H1 (cell line): ENCODE measurements around the gene FBXO8. TPM values are rescaled to one million over a fixed set of nuclear protein-coding genes. Genes with fewer than 3 reads are reported as not detected.

Source experiments
- CTCF ChIA-PET: fragments of 300-600 bp; sonication (Branson Sonifier 250); formaldehyde crosslinking; loops from one replicate; lab custom pipeline; 2021; ENCODE audit not compliant: partially characterized antibody; lab: Charles Lee
- POLR2A ChIA-PET: fragments of 300-600 bp; sonication (Branson Sonifier 250); formaldehyde crosslinking; loops from one replicate; lab custom pipeline; 2021; ENCODE audit warnings: inconsistent platforms; ENCODE audit not compliant: partially characterized antibody; lab: Charles Lee
- DNase-seq, 2 experiments: peaks; one replicate each; pipeline versions ENCODE4 v3.0.0 to v3.0.0-alpha.2; 2010 to 2022; ENCODE audit warnings: low spot score in 2 of 2, low read depth in 1 of 2, mixed read lengths in 1 of 2
- FAIRE-seq: peaks from 2 replicates; lab custom pipeline; 2011; peaks lifted over from hg19 to GRCh38; lab: Jason Lieb, UNC
- H2AFZ ChIP-seq: 2 replicates; pipeline ENCODE4 v1.8.1; 2012; ENCODE audit warnings: low read length, inconsistent platforms
- H2AK5ac ChIP-seq: 2 replicates; pipeline ENCODE4 v1.6.1; 2013; ENCODE audit warnings: low read depth, low read length
- H2BK120ac ChIP-seq: replicated peaks from 2 replicates; pipeline ENCODE3; 2013; ENCODE audit warnings: low read depth, low read length, inconsistent platforms
- H2BK12ac ChIP-seq: 2 replicates; pipeline ENCODE4 v1.6.1; 2013; ENCODE audit warnings: low read depth, low read length
- H2BK15ac ChIP-seq: 2 replicates; pipeline ENCODE4 v1.6.1; 2013; ENCODE audit warnings: low read length
- H2BK20ac ChIP-seq: 2 replicates; pipeline ENCODE4 v1.6.1; 2013; ENCODE audit warnings: low read length
- H2BK5ac ChIP-seq: 2 replicates; pipeline ENCODE4 v1.6.1; 2013; ENCODE audit warnings: low read depth, low read length
- H3K14ac ChIP-seq: 2 replicates; pipeline ENCODE4 v1.6.1; 2013; ENCODE audit warnings: inconsistent platforms; ENCODE audit not compliant: insufficient read length
- H3K18ac ChIP-seq: 2 replicates; pipeline ENCODE4 v1.6.1; 2013; ENCODE audit warnings: low read length; ENCODE audit errors: extremely low read depth
- H3K23ac ChIP-seq: 2 replicates; pipeline ENCODE4 v1.6.1; 2013; ENCODE audit warnings: inconsistent platforms; ENCODE audit not compliant: insufficient read length
- H3K23me2 ChIP-seq: 2 replicates; pipeline ENCODE4 v1.6.1; 2013; ENCODE audit warnings: low read depth, low read length
- H3K27ac ChIP-seq: 2 replicates; pipeline ENCODE4 v1.6.1; 2011; ENCODE audit warnings: low read depth, low read length, inconsistent platforms
- H3K27me3 ChIP-seq, 4 experiments: replicated peaks in 1 of 4; 1 replicate in 1 of 4; 2 replicates in 3 of 4; pipeline versions ENCODE4 v1.6.1 to v1.8.1; 2011 to 2013; ENCODE audit warnings: low read length in 3 of 4, mild to moderate bottlenecking in 3 of 4, inconsistent platforms in 2 of 4, mixed read lengths in 2 of 4, moderate library complexity in 1 of 4; ENCODE audit not compliant: control insufficient read depth in 3 of 4, insufficient read depth in 3 of 4; ENCODE audit errors: extremely low read depth in 1 of 4
- H3K36me3 ChIP-seq, 4 experiments: 2 replicates each; pipeline versions ENCODE4 v1.6.1 to v1.8.1; 2011 to 2013; ENCODE audit warnings: mild to moderate bottlenecking in 4 of 4, low read length in 3 of 4, moderate library complexity in 2 of 4, control low read depth in 1 of 4, inconsistent platforms in 1 of 4; ENCODE audit not compliant: insufficient read depth in 4 of 4, control insufficient read depth in 2 of 4
- H3K4ac ChIP-seq: replicated peaks from 2 replicates; pipeline ENCODE3; 2013; ENCODE audit warnings: low read length, low read depth, mixed read lengths, inconsistent platforms; ENCODE audit not compliant: insufficient read length
- H3K4me1 ChIP-seq, 4 experiments: replicated peaks in 1 of 4; 1 replicate in 1 of 4; 2 replicates in 3 of 4; pipeline versions ENCODE4 v1.6.1 to v1.8.1; 2011 to 2013; ENCODE audit warnings: low read length in 3 of 4, inconsistent platforms in 2 of 4, mixed read lengths in 1 of 4; ENCODE audit not compliant: insufficient read depth in 4 of 4, control insufficient read depth in 3 of 4
- H3K4me2 ChIP-seq, 2 experiments: 2 replicates each; pipeline versions ENCODE4 v1.6.1 to v1.8.1; 2011 to 2013; ENCODE audit warnings: low read depth in 2 of 2, low read length in 2 of 2, control low read depth in 1 of 2, inconsistent platforms in 1 of 2, mild to moderate bottlenecking in 1 of 2; ENCODE audit not compliant: insufficient read depth in 1 of 2
- H3K4me3 ChIP-seq, 4 experiments: fragments of 200-600, 300-600 bp in 1 of 4; sonication (generic), shearing (Covaris generic), sonication (Bioruptor Twin) in 1 of 4; 2 replicates each; pipeline versions ENCODE4 v1.5.1 to v1.8.1; 2011 to 2016; ENCODE audit warnings: low read length in 4 of 4, low read depth in 3 of 4, control low read depth in 2 of 4, inconsistent platforms in 2 of 4, mild to moderate bottlenecking in 2 of 4, mixed read lengths in 1 of 4, moderate library complexity in 1 of 4; ENCODE audit not compliant: insufficient read depth in 2 of 4; ENCODE audit errors: extremely low read depth in 1 of 4
- H3K56ac ChIP-seq: replicated peaks from 2 replicates; pipeline ENCODE3; 2013; ENCODE audit warnings: low read depth, mild to moderate bottlenecking, mixed read lengths, low read length, inconsistent platforms; ENCODE audit not compliant: insufficient read length
- H3K79me1 ChIP-seq: 2 replicates; pipeline ENCODE4 v1.6.1; 2013; ENCODE audit warnings: low read depth, low read length, control low read depth
- H3K79me2 ChIP-seq, 2 experiments: 2 replicates each; pipeline versions ENCODE4 v1.6.1 to v1.8.1; 2012 to 2013; ENCODE audit warnings: low read length in 2 of 2, mild to moderate bottlenecking in 2 of 2, inconsistent platforms in 1 of 2; ENCODE audit not compliant: insufficient read depth in 2 of 2, control insufficient read depth in 1 of 2
- H3K9ac ChIP-seq, 4 experiments: replicated peaks in 1 of 4; 1 replicate in 1 of 4; 2 replicates in 3 of 4; pipeline versions ENCODE4 v1.6.1 to v1.8.1; 2011 to 2013; ENCODE audit warnings: low read depth in 3 of 4, low read length in 3 of 4, control low read depth in 2 of 4, mild to moderate bottlenecking in 2 of 4, moderate library complexity in 2 of 4, inconsistent platforms in 1 of 4; ENCODE audit errors: extremely low read depth in 1 of 4
- H3K9me3 ChIP-seq, 2 experiments: 2 replicates each; pipeline versions ENCODE4 v1.6.1 to v1.8.1; 2012 to 2013; ENCODE audit warnings: mild to moderate bottlenecking in 2 of 2, moderate library complexity in 2 of 2, control low read depth in 1 of 2, inconsistent platforms in 1 of 2, low read depth in 1 of 2, low read length in 1 of 2, mixed read lengths in 1 of 2; ENCODE audit not compliant: insufficient read depth in 2 of 2
- H4K20me1 ChIP-seq, 2 experiments: replicated peaks in 1 of 2; 2 replicates each; pipeline versions ENCODE3 to v1.8.1; 2011 to 2013; ENCODE audit warnings: inconsistent platforms in 2 of 2, low read length in 2 of 2, mild to moderate bottlenecking in 1 of 2; ENCODE audit not compliant: insufficient read depth in 2 of 2, control insufficient read depth in 1 of 2
- H4K5ac ChIP-seq: 2 replicates; pipeline ENCODE4 v1.6.1; 2013; ENCODE audit warnings: low read length, low read depth, mixed read lengths, inconsistent platforms; ENCODE audit not compliant: insufficient read length
- H4K8ac ChIP-seq: 2 replicates; pipeline ENCODE4 v1.8.0; 2013; ENCODE audit warnings: mild to moderate bottlenecking, moderate library complexity, low read length, inconsistent platforms; ENCODE audit not compliant: insufficient read depth; ENCODE audit errors: extremely low read depth
- H4K91ac ChIP-seq: replicated peaks from 2 replicates; pipeline ENCODE3; 2013; ENCODE audit warnings: low read length, mixed read lengths, inconsistent platforms; ENCODE audit not compliant: insufficient read length
- ATF2 ChIP-seq: IDR thresholded peaks from 2 replicates; pipeline ENCODE4 v1.6.1; 2012; ENCODE audit warnings: low read length, inconsistent platforms
- BCL11A ChIP-seq, 2 experiments: IDR thresholded peaks; one replicate each; pipeline ENCODE4 v1.6.1; 2011; ENCODE audit warnings: low read depth in 2 of 2, low read length in 2 of 2, mild to moderate bottlenecking in 2 of 2
- BRCA1 ChIP-seq: IDR thresholded peaks from 2 replicates; pipeline ENCODE4 v1.6.1; 2012; ENCODE audit warnings: low read depth, low read length, improper control_type of control experiment
- KDM5A ChIP-seq: fragments of 200-600 bp; IDR thresholded peaks from 2 replicates; pipeline ENCODE4 v1.7.1; 2012; ENCODE audit warnings: mild to moderate bottlenecking, low read length, inconsistent platforms, mixed read lengths
- SIN3A ChIP-seq, 2 experiments: IDR thresholded peaks in 1 of 2; conservative IDR thresholded peaks in 1 of 2; 2 replicates each; pipeline ENCODE4 v1.6.1; 2011 to 2012; ENCODE audit warnings: low read length in 2 of 2, improper control_type of control experiment in 1 of 2, low read depth in 1 of 2, mild to moderate bottlenecking in 1 of 2
- SIRT6 ChIP-seq: IDR thresholded peaks from one replicate; pipeline ENCODE4 v1.7.1; 2012; ENCODE audit warnings: low read length, inconsistent platforms
- WGBS, 2 experiments: shearing (Covaris generic) in 1 of 2; methylation state at CpG; one replicate each; pipeline versions ENCODE4 v1.1.6 to v1.1.7; 2013 to 2015; ENCODE audit warnings: low lambda C conversion rate in 2 of 2, mixed read lengths in 2 of 2, inconsistent platforms in 1 of 2, low coverage in 1 of 2, missing lambda C conversion rate in 1 of 2; ENCODE audit not compliant: insufficient replicate concordance in 2 of 2, insufficient coverage in 1 of 2, insufficient read length in 1 of 2; ENCODE audit errors: extremely low coverage in 1 of 2, missing lambda C conversion rate in 1 of 2; 5-methylcytosine and 5-hydroxymethylcytosine counted together
- polyA plus RNA-seq, 7 experiments: library from polyadenylated mRNA; depleted of rRNA in 3 of 7; stranded (reverse) in 5 of 7; unstranded in 2 of 7; fragments of >200 nt in 5 of 7; fragments of 200-250 nt in 2 of 7; gene quantifications; 1 replicate in 5 of 7; 2 replicates in 1 of 7; 4 replicates in 1 of 7; pipeline versions ENCODE4 v1.2.1 to v1.2.3, GENCODE V29; 2011 to 2013; ENCODE audit warnings: missing spikeins in 2 of 7, mixed read lengths in 2 of 7
- total RNA-seq: library from RNA; stranded (reverse); fragmentation: NEBNext Ultra II Directional; extraction: Animal tissue kit (Norgen Biotek cat#: 25700); gene quantifications from 2 replicates; pipeline ENCODE4 v1.2.1, GENCODE V29; 2021

Gene FBXO8
- total and polyA plus RNA-seq, 2 of the 8 experiments (the other 6 are each of a cell fraction or from before 2014, with no cell fraction given): 5.1 to 7.5 TPM

- no peak overlapping the region for H3K9ac ChIP-seq
- ChIA-PET POLR2A (no interaction called here), CTCF (interaction anchor here (1.5 kb wide), 1 partner anchor 11 kb away, joined by 4 read pairs; no protein-coding TSS in a partner anchor)
- H3K23ac ChIP-seq: no peak overlapping the region
- no peak overlapping the region for H2BK5ac ChIP-seq
- 79% methylated on average over 1 of the region's 1 CpG; no CpG with 5 or more reads in 1 of the 2 experiments for WGBS, 2 experiments
- H2AFZ ChIP-seq: no peak overlapping the region
- no peak overlapping the region for H4K5ac ChIP-seq
- no peak overlapping the region for H4K8ac ChIP-seq
- H3K4me3 ChIP-seq: no peak overlapping the region
- H2BK120ac ChIP-seq: no peak overlapping the region
- DNase-seq (no peak), FAIRE-seq (no peak)
- H2BK12ac ChIP-seq: no peak overlapping the region
- H3K4ac ChIP-seq: no peak overlapping the region
- peaks cover 0 to 3% of the 10 kb centered on the region in 2 experiments for H4K20me1 ChIP-seq
- H2BK20ac ChIP-seq: no peak overlapping the region
- H3K27me3 ChIP-seq: peaks cover 34 to 38% (median 38%) of the 10 kb centered on the region in 4 experiments
- H3K23me2 ChIP-seq: peaks cover 2% of the 10 kb centered on the region; the same call in 1 of the 2 replicates
- TF ChIP-seq SIN3A (conservative IDR thresholded peaks at IDR 0.05 in 1 of 2, IDR thresholded peaks at IDR 0.05 in 1 of 2; ENCODE audit: low read depth in 1 of 2, low read length in 2 of 2) (no peak), BRCA1 (no peak), BCL11A (IDR thresholded peaks at IDR 0.05; ENCODE audit: low read depth in 2 of 2, low read length in 2 of 2) (no peak), ATF2 (no peak), KDM5A (no peak), SIRT6 (no peak)
- H2BK15ac ChIP-seq: no peak overlapping the region
- no peak overlapping the region for H4K91ac ChIP-seq
- no peak overlapping the region for H2AK5ac ChIP-seq
- no peak overlapping the region for H3K14ac ChIP-seq
- H3K18ac ChIP-seq: no peak overlapping the region
- peaks cover 5 to 14% (median 8%) of the 10 kb centered on the region in 4 experiments for H3K4me1 ChIP-seq
- H3K4me2 ChIP-seq: no peak overlapping the region
- H3K9me3 ChIP-seq: no peaks in the 10 kb centered on the region
- H3K79me2 ChIP-seq: no peaks in the 10 kb centered on the region
- no peak overlapping the region for H3K27ac ChIP-seq
- no peak overlapping the region for H3K56ac ChIP-seq
- H3K36me3 ChIP-seq: no peaks in the 10 kb centered on the region
- no peaks in the 10 kb centered on the region for H3K79me1 ChIP-seq
Measured at GRCh38 chr4:174209341-174209740, 74.1 kb downstream of the FBXO8 start.
